ENCODE data around the gene PTPN4.

PTPN4 gene

DNA sequence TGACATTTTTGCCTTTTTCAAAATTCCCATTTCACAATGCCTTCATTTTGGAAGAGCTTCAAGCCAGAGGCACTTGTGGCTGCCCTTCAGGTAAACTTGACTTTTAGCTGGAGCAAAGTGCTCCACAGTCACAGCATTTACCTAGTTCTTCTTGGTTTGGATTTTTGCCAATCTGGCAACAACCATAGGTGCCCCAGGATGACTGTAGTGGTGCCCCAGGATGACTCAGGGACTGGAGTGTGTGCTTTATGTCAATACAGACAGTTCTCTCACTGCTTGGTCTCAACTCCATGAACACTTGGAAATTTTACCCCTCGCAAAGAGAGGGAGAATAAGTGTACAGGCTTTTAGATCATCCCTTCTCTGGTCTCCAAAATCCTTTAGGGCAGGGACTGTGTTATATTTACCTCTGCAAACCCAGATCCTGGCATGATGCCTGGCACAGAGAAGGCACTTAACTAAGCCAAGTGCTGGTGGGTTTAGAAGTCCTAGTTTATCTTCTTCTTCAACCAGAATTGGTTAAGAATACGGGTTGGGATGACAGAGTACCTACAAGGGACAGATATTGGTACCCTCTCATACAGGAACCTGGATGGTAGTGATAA, 15.3 kb upstream of the PTPN4 start:
- peak; percentile 96 for ATAC-seq (ENCODE audit: low read depth)
- TF ChIP-seq, protein P1, sequence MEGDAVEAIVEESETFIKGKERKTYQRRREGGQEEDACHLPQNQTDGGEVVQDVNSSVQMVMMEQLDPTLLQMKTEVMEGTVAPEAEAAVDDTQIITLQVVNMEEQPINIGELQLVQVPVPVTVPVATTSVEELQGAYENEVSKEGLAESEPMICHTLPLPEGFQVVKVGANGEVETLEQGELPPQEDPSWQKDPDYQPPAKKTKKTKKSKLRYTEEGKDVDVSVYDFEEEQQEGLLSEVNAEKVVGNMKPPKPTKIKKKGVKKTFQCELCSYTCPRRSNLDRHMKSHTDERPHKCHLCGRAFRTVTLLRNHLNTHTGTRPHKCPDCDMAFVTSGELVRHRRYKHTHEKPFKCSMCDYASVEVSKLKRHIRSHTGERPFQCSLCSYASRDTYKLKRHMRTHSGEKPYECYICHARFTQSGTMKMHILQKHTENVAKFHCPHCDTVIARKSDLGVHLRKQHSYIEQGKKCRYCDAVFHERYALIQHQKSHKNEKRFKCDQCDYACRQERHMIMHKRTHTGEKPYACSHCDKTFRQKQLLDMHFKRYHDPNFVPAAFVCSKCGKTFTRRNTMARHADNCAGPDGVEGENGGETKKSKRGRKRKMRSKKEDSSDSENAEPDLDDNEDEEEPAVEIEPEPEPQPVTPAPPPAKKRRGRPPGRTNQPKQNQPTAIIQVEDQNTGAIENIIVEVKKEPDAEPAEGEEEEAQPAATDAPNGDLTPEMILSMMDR (IDR thresholded peaks at IDR 0.05; ENCODE audit: poor library complexity, severe bottlenecking) = no peak

DNA sequence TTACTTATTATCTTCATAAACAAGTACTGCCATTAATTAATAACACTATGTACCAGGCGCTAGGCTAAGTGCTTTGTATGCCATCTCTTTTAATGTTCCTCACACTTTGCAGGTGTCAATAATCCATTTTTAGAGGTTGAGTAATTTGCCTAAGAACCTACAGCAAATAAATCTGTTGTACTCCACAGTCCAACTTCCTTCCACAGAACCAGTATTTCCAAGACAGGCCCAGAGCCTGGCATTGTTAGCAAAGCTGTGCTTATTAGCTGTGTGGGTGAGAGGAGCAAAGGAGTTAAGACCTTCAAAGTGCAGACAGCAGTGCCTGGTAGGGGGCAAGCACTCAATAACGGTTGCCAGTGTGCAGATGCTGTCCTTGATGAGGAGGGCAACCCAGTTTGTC, 14.2 kb upstream of the PTPN4 start:
- ATAC-seq (ENCODE audit: low read depth) (no peak), DNase-seq (ENCODE audit: low spot score) (no peak)
- H3K36me3 ChIP-seq (ENCODE audit: low read depth) = no peaks in the 10 kb centered on the region
- H3K27me3 ChIP-seq (ENCODE audit: insufficient read depth, poor library complexity, severe bottlenecking) = no peaks in the 10 kb centered on the region
- no peak overlapping the region for H3K4me3 ChIP-seq (ENCODE audit: severe bottlenecking)
- no peaks in the 10 kb centered on the region for H3K9me3 ChIP-seq (ENCODE audit: severe bottlenecking)
- H3K27ac ChIP-seq (ENCODE audit: poor library complexity, severe bottlenecking) = no peak overlapping the region
- peaks cover 56% of the 10 kb centered on the region for H3K4me1 ChIP-seq (ENCODE audit: insufficient read depth, poor library complexity, severe bottlenecking)
- TF ChIP-seq, protein P1 (IDR thresholded peaks at IDR 0.05; ENCODE audit: poor library complexity, severe bottlenecking) = no peak

More for the DNA sequence above, 15.3 kb upstream of the PTPN4 start:
- H3K36me3 ChIP-seq (ENCODE audit: low read depth) = no peaks in the 10 kb centered on the region
- no peak overlapping the region for H3K4me3 ChIP-seq (ENCODE audit: severe bottlenecking)
- H3K27ac ChIP-seq (ENCODE audit: poor library complexity, severe bottlenecking) = peak overlapping the region; percentile 32
- DNase-seq (ENCODE audit: low spot score) = peak; percentile 86
- H3K27me3 ChIP-seq (ENCODE audit: insufficient read depth, poor library complexity, severe bottlenecking) = no peaks in the 10 kb centered on the region
- H3K4me1 ChIP-seq (ENCODE audit: insufficient read depth, poor library complexity, severe bottlenecking) = peaks cover 45% of the 10 kb centered on the region
- no peaks in the 10 kb centered on the region for H3K9me3 ChIP-seq (ENCODE audit: severe bottlenecking)

DNA sequence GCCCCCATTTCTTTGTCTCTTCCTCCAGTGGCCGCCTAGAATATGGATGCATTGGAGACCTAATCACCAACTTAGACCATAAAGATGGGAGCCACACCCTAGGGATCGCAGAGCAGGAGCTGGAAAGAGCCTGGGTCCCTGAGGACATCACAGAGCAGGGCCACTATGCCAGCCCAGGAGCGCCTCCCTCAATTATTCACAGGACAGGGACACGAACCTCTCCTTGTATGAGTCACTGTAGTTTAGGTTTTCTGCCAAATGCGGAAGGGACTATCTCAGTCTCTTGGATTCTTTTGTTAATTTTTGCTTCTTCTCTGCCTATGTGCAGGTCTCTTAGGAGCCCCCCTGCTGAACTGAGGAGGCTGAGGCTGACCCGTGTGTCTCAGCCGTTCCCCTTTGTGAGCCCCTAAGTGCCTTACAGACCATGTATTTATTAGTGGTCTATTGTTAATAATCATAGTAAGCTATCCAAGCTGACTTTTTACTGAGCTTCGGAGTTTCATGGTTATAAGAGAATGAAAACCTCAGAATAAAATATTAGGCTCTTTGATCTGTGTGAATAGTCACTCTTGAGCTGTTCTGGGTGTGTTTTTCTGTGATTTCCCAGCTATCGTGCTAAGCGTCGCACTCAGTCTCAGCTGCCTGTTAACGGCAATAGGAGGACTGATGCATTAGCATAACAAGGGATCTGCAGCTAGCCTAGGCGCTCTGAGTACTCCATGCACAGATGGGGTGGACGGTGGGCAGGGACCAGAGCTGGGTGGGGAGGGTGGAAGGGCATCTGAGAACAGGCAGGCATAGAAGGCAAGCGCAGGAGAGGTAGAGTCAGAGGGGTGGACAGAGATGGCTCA, 12.7 kb upstream of the PTPN4 start:
- TF ChIP-seq, protein P1 (IDR thresholded peaks at IDR 0.05; ENCODE audit: poor library complexity, severe bottlenecking) = no peak
- Histone ChIP-seq H3K36me3 (ENCODE audit: low read depth) (no peaks in the 10 kb centered on the region), H3K4me1 (ENCODE audit: insufficient read depth, poor library complexity, severe bottlenecking) (peaks cover 65% of the 10 kb centered on the region), H3K27ac (ENCODE audit: poor library complexity, severe bottlenecking) (no peak overlapping the region), H3K4me3 (ENCODE audit: severe bottlenecking) (no peak overlapping the region), H3K27me3 (ENCODE audit: insufficient read depth, poor library complexity, severe bottlenecking) (no peaks in the 10 kb centered on the region), H3K9me3 (ENCODE audit: severe bottlenecking) (no peaks in the 10 kb centered on the region)
- no peak for ATAC-seq (ENCODE audit: low read depth)
- no peak for DNase-seq (ENCODE audit: low spot score)

DNA sequence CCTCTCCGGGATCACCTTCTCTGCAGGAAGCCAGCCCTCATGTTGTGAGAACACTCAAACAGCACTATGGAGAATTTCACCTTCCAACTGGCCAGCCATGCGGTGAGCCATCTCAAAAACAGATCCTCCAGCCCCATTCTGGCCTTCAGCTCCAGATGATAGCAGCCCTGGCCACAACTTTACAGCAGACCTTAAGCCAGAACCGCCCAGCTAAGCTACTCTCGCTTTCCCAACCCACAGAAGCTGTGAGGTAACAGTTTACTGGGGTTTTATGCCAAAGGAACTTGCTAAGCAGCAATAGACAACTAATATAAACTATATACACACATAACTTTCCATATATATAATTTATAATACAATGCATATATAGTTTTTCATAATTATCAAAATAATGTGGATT, 11.6 kb upstream of the PTPN4 start:
- ATAC-seq (ENCODE audit: low read depth) (no peak), DNase-seq (ENCODE audit: low spot score) (no peak)
- no peaks in the 10 kb centered on the region for H3K36me3 ChIP-seq (ENCODE audit: low read depth)
- peaks cover 65% of the 10 kb centered on the region for H3K4me1 ChIP-seq (ENCODE audit: insufficient read depth, poor library complexity, severe bottlenecking)
- TF ChIP-seq, protein P1 (IDR thresholded peaks at IDR 0.05; ENCODE audit: poor library complexity, severe bottlenecking) = no peak
- no peak overlapping the region for H3K4me3 ChIP-seq (ENCODE audit: severe bottlenecking)
- H3K27me3 ChIP-seq (ENCODE audit: insufficient read depth, poor library complexity, severe bottlenecking) = no peaks in the 10 kb centered on the region
- H3K27ac ChIP-seq (ENCODE audit: poor library complexity, severe bottlenecking) = peak overlapping the region; percentile 95
- no peaks in the 10 kb centered on the region for H3K9me3 ChIP-seq (ENCODE audit: severe bottlenecking)

All from RWPE2 (cell line).